HFF-Myc (cell line): Measurements from ENCODE around the gene ITK.
A peak's percentile ranks its signal among the peaks of the same experiment; 100 is the strongest.

ENCODE experiments used
- DNase-seq: peaks from one replicate; pipeline ENCODE4 v3.0.0-alpha.2; 2011; ENCODE audit warnings: low read depth; ENCODE audit errors: extremely low read depth
- H3K4me3 ChIP-seq: replicated peaks from 2 replicates; pipeline ENCODE4 v1.5.1; 2011; ENCODE audit warnings: low read depth, mild to moderate bottlenecking, control low read depth, low read length
- CTCF ChIP-seq: IDR thresholded peaks from 2 replicates; pipeline ENCODE4 v1.5.1; 2012; ENCODE audit warnings: mild to moderate bottlenecking, low read depth, low read length, control low read depth; ENCODE audit errors: missing control alignments

Gene ITK

DNA sequence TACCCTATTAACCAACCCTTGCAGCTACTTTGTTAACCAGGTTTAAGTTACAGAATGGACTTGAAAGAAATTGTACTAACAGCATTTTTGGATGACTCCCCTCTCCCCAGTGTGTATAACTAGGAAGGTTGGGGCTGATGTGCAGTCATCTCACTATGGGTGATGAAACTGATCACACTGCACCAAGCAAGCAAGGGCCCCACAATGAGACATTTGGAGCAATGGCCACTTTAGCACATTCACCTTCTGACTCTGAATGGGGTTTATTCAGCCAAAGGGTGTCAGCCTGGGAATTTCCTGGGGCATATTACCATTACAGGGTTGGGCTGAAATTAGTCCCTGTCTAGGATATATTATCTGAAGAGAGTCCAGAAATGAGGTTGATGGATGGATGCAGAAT, 66.6 kb downstream of the ITK start:
- no peak overlapping the region for H3K4me3 ChIP-seq
- no peak for TF ChIP-seq CTCF

GRCh38 chr5:157248821-157249470, 68.3 kb downstream of the ITK start:
- DNase-seq = no peak
- no peak overlapping the region for H3K4me3 ChIP-seq
- no peak for TF ChIP-seq CTCF

More for the DNA sequence above, 66.6 kb downstream of the ITK start:
- no peak for DNase-seq

DNA sequence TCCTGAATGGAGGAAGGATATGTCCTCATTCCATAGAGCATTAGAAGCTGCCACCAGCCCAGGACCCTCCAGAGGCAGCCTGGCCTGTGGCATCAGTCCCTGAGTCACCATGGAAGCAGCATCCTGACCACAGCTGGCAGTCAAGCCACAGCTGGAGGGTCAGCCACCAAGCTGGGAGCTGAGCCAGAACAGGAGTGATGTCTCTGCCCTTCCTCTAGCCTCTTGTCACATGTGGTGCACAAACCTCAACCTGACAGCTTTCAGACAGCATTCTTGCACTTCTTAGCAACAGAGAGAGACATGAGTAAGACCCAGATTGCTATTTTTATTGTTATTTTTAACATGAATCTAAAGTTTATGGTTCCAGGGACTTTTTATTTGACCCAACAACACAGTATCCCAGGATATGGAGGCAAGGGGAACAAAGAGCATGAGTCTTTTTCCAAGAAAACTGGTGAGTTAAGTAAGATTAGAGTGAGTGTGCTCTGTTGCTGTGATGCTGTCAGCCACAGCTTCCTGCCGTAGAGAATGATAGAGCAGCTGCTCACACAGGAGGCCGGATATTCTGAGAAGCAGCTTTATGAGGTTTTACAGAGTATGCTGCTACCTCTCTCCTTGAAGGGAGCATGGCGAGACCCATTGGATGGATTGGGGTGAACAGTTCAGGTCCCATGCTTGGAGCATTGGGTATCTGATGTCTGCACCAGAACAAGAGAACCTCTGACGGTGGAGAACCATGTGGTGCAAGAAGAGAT, 72.2 kb downstream of the ITK start:
- TF ChIP-seq CTCF = no peak
- no peak overlapping the region for H3K4me3 ChIP-seq
- DNase-seq = no peak

DNA sequence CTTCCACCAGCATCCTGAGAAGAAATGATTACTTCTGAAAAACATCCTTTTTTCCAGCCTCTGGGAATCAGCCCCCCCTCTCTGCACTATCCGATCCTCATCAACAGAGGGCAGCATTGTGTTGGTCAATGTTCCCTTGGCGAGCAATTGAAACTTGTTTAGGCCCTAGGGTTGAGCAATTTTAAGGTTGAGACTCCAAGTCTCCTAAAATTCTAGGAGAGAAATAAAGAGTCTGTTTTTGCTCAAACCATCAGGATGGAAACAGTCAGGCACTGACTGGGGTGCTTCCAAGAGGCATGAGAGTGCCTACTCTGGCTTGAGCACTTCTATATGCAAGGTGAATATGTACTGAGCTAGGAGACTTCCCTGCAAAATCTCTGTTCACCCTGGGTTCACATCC, 72.9 kb downstream of the ITK start:
- H3K4me3 ChIP-seq = no peak overlapping the region
- no peak for DNase-seq
- TF ChIP-seq CTCF = peak; percentile 95

- no peak for DNase-seq
- no peak for TF ChIP-seq CTCF
- no peak overlapping the region for H3K4me3 ChIP-seq
Observed at GRCh38 chr5:157258450-157258849, 77.8 kb downstream of the ITK start.

GRCh38 chr5:157259699-157260098, 79.1 kb downstream of the ITK start:
- no peak for TF ChIP-seq CTCF
- H3K4me3 ChIP-seq = no peak overlapping the region
- no peak for DNase-seq
